ENCODE measurements around the gene SLC23A1.
"Not testable (repeated sequence)": the region's sequence is repeated elsewhere in the genome, so short reads cannot be mapped to it uniquely, and the experiment has no call there.

The SLC23A1 gene

DNA sequence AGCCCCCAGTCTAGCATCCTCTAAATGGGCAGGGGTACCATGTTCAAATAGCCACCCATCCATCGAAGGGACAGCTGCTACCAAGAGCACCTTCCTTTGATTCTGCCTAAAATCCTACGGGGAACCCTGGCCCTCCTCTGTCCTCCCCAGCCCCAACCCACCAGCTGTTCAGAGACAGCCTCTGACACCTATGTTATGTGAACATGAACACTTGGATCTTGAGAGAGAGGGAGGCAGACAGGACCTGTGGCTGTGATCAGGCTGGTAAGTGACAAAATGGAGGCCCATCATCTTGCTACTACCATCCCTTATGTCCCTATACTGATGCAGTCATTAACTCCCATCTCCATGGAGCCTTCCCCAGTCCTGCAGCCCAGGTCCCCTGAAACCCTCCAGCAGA is 8.2 kb downstream of the SLC23A1 start:
- DNase-seq (ENCODE audit: low read depth in 2 of 2, low spot score in 1 of 2): no peak

GRCh38 chr5:139371482-139372435 is 11.3 kb downstream of the SLC23A1 start:
- no peak for DNase-seq (ENCODE audit: low read depth in 2 of 2, low spot score in 1 of 2)

DNA sequence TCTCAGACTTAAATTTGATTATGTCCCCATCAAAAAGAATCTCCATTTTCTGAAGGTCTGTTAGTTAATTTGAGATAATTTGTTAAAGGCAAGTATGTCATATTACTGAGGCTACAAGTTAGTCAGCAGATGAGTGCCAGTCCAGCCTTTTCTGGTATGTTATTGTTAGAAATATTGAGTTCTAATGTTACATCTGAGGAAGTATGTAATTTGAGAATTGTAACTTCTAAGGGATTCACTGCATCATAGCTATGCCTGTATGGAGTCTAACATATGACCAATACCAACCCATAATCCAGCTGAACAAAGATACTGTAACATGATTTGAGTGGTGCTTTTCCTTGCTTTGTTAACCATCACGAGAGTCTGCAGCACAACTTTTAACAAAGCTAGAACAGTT is 13.9 kb downstream of the SLC23A1 start:
- DNase-seq (ENCODE audit: low read depth in 2 of 2, low spot score in 1 of 2): no peak

GRCh38 chr5:139368613-139369012 is 14.5 kb downstream of the SLC23A1 start:
- DNase-seq (ENCODE audit: low read depth in 2 of 2, low spot score in 1 of 2): no peak

- no peak for DNase-seq (ENCODE audit: low read depth in 2 of 2, low spot score in 1 of 2)
Observed at GRCh38 chr5:139364466-139364865, 18.6 kb downstream of the SLC23A1 start.

DNA sequence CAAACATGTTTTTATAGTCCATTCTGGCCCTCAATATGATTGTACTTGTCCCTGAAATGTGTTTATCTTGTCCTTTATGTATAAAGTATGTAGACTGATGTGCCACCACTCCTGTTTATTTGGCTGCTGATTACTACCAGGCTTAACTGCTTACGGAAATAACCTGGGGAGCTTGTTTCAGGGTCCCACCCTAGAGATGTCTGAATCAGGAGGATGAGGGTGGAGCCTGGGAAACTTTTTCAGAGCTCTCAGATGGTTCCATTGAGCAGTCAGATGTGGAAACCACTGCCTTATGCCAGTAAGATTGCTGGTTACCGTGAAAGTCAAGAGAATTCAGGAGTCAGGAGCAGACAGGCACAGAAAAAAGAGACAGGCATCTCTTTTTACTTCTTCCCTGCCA is 19.2 kb downstream of the SLC23A1 start:
- no peak for DNase-seq (ENCODE audit: low read depth in 2 of 2, low spot score in 1 of 2)

GRCh38 chr5:139361835-139362429 is 21.2 kb downstream of the SLC23A1 start:
- no peak for DNase-seq (ENCODE audit: low read depth in 2 of 2, low spot score in 1 of 2)

DNA sequence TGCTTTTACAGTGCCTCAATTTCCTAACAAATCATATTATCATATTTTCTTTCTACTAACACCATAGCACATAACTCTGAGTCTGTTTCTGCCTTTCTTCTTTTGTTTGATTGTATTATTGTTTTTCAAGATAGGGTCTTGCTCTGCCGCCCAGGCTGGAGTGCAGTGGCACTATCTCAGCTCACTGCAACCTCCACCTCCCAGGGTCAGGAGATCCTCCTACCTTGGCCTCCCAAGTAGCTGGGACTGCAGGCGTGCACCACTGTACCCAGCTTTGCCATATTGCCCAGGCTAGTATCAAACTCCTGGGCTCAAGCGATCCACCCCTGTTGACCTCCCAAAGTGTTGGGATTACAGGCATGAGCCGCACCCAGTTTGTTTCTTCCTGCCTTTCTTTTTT is 22.7 kb downstream of the SLC23A1 start:
- no peak for DNase-seq (ENCODE audit: low read depth in 2 of 2, low spot score in 1 of 2)

DNA sequence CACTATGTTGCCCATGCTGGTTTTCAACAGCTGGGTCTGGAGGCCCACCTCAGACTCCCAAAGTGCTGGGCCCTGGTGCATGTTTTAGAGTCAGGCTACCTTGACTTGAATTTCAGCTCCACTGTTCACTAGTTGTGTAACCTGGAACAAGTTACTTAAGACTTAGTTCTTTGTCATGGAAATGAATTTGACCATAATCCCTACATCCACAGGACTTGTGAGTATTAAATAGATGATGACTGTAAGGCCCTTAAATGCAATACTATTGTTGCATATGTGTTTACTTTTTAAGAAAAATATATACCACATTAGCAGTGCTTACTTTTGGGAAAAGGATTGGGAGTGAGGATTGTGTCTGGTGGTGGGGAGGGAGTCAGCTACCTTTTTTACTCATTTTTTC is 25.0 kb downstream of the SLC23A1 start:
- DNase-seq (ENCODE audit: low read depth in 2 of 2, low spot score in 1 of 2): no peak

DNA sequence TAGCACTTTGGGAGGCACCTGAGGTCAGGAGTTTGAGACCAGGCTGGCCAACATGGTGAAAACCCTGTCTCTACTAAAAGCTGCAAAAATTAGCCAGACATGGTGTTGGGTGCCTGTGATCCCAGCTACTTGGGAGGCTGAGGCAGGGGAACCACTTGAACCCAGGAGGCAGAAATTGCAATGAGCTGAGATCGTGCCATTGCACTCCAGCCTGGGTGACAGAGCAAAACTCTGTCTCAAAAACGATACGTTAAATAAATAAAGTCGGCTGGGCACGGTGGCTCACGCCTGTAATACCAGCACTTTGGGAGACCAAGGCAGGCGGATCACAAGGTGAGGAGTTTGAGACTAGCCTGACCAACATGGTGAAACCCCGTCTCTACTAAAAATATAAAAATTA is 27.2 kb downstream of the SLC23A1 start:
- DNase-seq (ENCODE audit: low read depth in 2 of 2, low spot score in 1 of 2): not testable (repeated sequence)

DNA sequence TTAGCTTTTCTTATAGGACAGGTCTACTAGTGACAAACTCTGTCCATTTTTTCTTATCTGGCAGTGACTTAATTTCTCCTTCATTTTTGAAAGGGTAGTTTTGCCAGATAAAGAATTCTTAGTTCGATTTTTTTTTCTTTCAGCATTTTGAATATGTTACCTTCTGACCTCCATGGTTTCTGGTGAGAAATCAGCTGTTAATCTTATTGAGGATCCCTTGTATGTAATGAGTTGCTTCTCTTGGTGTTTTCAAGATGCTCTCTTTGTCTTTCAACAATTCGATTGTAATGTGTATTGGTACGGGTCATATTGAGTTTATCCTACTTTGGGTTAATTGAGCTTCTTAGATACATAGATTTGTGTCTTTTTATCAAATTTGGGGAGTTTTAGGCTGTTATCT is 28.9 kb downstream of the SLC23A1 start:
- no peak for DNase-seq (ENCODE audit: low read depth in 2 of 2, low spot score in 1 of 2)

GRCh38 chr5:139347863-139348262 is 35.2 kb downstream of the SLC23A1 start:
- not testable (repeated sequence) for DNase-seq (ENCODE audit: low read depth in 2 of 2, low spot score in 1 of 2)

DNA sequence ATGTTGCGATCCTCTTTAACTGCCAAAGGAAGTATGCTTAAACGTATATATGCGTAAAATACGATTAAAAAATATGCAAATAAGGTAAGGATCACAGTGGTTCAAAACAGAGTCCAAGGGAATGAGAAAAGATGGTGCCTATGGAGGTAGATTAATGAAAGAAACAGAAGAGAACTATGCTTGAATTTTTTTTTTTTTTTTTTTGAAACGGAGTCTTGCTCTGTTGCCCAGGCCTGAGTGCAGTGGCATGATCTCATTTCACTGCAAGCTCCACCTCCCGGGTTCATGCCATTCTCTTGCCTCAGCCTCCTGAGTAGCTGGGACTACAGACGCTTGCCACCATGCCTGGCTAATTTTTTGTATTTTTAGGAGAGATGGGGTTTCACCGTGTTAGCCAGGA is 37.7 kb downstream of the SLC23A1 start:
- not testable (repeated sequence) for DNase-seq (ENCODE audit: low read depth in 2 of 2, low spot score in 1 of 2)

- DNase-seq (ENCODE audit: low read depth in 2 of 2, low spot score in 1 of 2): no peak
Observed at GRCh38 chr5:139344177-139344576, 38.9 kb downstream of the SLC23A1 start.

GRCh38 chr5:139343476-139343875 is 39.6 kb downstream of the SLC23A1 start:
- DNase-seq (ENCODE audit: low read depth in 2 of 2, low spot score in 1 of 2): no peak

GRCh38 chr5:139342423-139342723 is 40.7 kb downstream of the SLC23A1 start:
- DNase-seq (ENCODE audit: low read depth in 2 of 2, low spot score in 1 of 2): no peak

DNA sequence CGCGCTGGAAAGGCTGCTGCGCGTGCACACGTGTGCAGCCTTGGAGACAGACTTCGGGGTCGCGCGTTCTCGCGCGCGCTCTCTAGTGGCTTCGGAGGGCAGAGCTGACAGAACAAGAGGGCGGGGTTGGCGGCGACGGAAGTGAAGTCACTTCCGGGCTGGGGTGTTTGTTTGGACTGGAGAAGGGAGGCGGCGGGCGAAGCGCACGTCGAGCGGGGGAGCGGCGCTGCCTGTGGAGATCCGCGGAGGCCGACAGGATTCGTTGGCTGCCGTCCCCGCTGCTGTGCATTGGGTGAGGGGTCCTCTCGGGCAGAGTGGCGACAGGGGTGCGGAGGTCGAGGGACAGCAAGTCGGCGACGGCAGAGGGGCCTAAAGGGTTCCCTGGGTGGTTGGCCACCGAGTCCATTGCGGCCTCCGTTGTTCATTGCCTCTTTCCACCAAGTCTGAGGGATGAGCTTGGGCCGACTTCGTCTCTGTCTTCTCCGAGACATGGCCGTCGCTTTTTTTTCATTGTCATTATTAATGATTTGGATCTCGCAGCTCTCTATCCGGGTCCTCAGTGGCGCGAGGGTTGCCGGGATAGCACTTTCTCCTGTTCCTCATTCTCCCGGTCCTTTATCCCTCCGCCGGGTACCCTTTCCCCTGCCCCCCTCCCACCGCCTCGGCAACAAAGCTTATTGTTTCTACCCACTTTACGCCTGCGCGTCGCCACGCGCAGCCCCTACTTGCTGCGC is 41.2 kb downstream of the SLC23A1 start, which contains the start of gene PAIP2:
TSS of gene PAIP2 (plus strand) at position 166 of the 734 bp plus-strand sequence. CDS start 21,931 bp downstream, outside the sequence.
- peak; percentile 91 to 92 for DNase-seq (ENCODE audit: low read depth in 2 of 2, low spot score in 1 of 2)

DNA sequence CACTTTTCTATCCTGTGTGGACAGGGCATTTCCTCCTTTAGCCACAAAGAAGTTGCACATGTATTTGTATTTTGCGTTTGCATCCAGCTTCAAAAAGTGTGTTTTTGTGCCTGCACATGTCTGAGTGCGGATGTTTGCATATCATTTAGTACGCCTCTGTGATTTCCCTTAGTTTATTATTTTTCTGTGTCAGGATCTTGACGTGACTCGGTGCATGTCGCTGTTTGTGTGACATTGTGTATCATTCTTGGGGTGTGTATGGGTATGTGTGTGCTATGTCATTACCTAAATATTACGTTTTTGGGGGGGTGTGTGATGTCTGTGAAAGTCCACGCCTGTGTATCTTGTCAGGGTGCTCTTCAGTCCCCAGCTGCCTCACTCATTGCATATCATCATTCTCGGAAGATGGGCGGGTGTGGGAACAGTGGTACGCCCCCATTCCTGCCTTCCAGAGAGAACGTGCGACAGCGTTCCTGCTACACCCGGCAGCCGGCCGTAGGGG is 41.9 kb downstream of the SLC23A1 start:
- no peak for DNase-seq (ENCODE audit: low read depth in 2 of 2, low spot score in 1 of 2)

GRCh38 chr5:139340051-139340450 is 43.0 kb downstream of the SLC23A1 start:
- DNase-seq (ENCODE audit: low read depth in 2 of 2, low spot score in 1 of 2): no peak

DNA sequence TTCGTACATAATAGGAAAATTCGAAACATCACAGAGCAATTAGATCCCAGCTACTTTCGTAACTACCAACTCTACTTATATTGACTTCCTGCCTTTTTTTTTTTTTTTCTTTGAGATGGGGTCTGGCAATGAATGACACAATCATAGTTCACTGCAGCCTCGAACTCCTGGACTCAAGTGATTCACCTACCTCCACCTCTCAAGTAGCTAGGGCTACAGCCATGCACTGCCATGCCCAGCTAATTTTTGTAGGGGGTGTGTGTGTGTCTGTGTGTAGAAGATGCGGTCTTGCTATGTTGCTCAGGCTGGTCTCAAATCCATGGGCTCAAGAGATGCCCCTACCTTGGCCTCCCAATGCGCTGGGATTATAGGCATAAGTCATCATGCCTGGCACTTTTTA is 47.3 kb downstream of the SLC23A1 start:
- no peak for DNase-seq (ENCODE audit: low read depth in 2 of 2, low spot score in 1 of 2)
